Gastroesophageal sphincter (tissue), 4 donors: Measurements from ENCODE around the gene PRTFDC1. TPM values are rescaled to one million over a fixed set of nuclear protein-coding genes. Genes with fewer than 3 reads are reported as not detected.

ENCODE experiments used
- ATAC-seq: fragments of 150-250 bp; one replicate; pipeline ENCODE4 v1.9.1; 2016; ENCODE audit warnings: mild to moderate bottlenecking, moderate library complexity
- H3K27ac ChIP-seq, 4 donors: fragments of 200-600 bp; sonication (generic) in 3 of 4; 1 replicate in 3 of 4; 2 replicates in 1 of 4; pipeline ENCODE4 v1.5.1; 2016 to 2019
- H3K27me3 ChIP-seq: fragments of 200-600 bp; sonication (generic); one replicate; pipeline ENCODE4 v1.5.1; 2019
- H3K36me3 ChIP-seq, 2 donors: fragments of 200-600 bp; sonication (generic); one replicate each; pipeline ENCODE4 v1.5.1; 2019; ENCODE audit warnings: control low read depth in 1 of 2
- H3K4me1 ChIP-seq, 3 donors: fragments of 200-600 bp; sonication (generic); 1 replicate in 2 of 3; 2 replicates in 1 of 3; pipeline ENCODE4 v1.5.1; 2016 to 2019; ENCODE audit warnings: control low read depth in 2 of 3
- H3K4me3 ChIP-seq, 2 donors: fragments of 200-600 bp; sonication (generic); one replicate each; pipeline ENCODE4 v1.5.1; 2019; ENCODE audit warnings: mild to moderate bottlenecking in 1 of 2, moderate library complexity in 1 of 2
- H3K9me3 ChIP-seq, 3 donors: fragments of 200-600 bp; sonication (generic); one replicate each; pipeline ENCODE4 v1.5.1; 2017 to 2019; ENCODE audit warnings: control low read depth in 2 of 3
- EP300 ChIP-seq: sonication (generic); formaldehyde crosslinking; IDR thresholded peaks from one replicate; pipeline ENCODE4 v1.6.1; 2017; ENCODE audit warnings: antibody characterized with exemption, mild to moderate bottlenecking
- POLR2A ChIP-seq, 2 donors: fragments of 450-650 bp; IDR thresholded peaks; one replicate each; pipeline ENCODE4 v1.6.1; 2017; ENCODE audit warnings: antibody characterized with exemption in 2 of 2, mild to moderate bottlenecking in 2 of 2, moderate library complexity in 1 of 2
- POLR2AphosphoS5 ChIP-seq: sonication (generic); formaldehyde crosslinking; IDR thresholded peaks from one replicate; pipeline ENCODE4 v1.6.1; 2017; ENCODE audit warnings: antibody characterized with exemption
- WGBS, 2 donors: methylation state at CpG; one replicate each; pipeline ENCODE4 v1.1.5; 2018; ENCODE audit warnings: low coverage in 1 of 2; 5-methylcytosine and 5-hydroxymethylcytosine counted together
- total RNA-seq, 4 donors: library from RNA; depleted of rRNA; stranded (reverse); fragments of >200 nt; gene quantifications; one replicate each; pipeline ENCODE4 v1.1.0, GENCODE V29; 2016
- TF ChIP-seq, protein P1 (sequence below), 4 experiments: fragments of 200-600 bp in 2 of 4; fragments of 450-650 bp in 2 of 4; sonication (generic) in 1 of 4; IDR thresholded peaks; one replicate each; pipeline ENCODE4 v1.5.1; 2017 to 2019; ENCODE audit warnings: antibody characterized with exemption in 4 of 4, mild to moderate bottlenecking in 2 of 4, moderate library complexity in 2 of 4

The PRTFDC1 gene
- total RNA-seq, 4 donors from 2014 or later, result 3.2 to 14.6 (median 7.9) TPM

DNA sequence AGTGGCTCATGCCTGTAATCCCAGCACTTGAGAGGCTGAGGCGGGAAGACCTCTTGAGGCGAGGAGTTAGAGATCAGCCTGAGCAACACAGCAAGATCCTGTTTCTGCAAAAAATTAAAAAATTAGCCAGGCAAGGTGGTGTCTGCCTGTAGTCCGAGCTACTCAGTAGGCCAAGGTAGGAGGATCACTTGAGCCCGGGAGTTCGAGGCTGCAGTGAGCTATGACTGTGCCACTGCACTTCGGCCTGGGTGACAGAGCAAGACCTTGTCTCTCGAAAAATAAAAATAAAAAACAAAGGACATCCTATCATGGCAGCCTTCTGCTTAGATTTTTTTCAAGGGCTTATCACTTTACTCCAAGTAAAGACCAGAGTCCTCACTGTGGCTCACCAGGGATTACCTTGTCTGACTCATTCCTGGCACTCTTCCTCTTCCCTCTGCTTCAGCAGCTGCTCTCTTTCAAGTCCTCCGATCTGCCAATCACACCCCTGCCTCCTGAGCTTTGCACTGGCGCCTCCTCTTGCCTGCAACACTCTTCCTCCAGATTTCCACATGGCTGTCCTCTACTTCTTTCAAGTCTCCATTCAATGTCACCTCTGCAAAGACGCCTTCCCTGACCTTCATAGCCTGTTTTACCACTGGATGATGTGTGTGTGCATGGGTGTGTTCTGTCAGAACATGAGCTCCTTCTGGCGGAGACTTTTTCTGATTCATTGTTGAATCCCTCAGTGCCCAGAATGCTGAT, 7.7 kb downstream of the PRTFDC1 start:
- no peak overlapping the region for H3K4me3 ChIP-seq
- peak; percentile 13 for ATAC-seq
- no peaks in the 10 kb centered on the region for H3K36me3 ChIP-seq
- no peaks in the 10 kb centered on the region for H3K9me3 ChIP-seq
- H3K27me3 ChIP-seq, result no peaks in the 10 kb centered on the region
- no peak overlapping the region for H3K27ac ChIP-seq
- H3K4me1 ChIP-seq, result no peaks in the 10 kb centered on the region
- 70 to 83% methylated on average over 7 to 9 of the region's 11 CpGs for WGBS, 2 donors
- TF ChIP-seq EP300, result no peak
- TF ChIP-seq, protein P1, sequence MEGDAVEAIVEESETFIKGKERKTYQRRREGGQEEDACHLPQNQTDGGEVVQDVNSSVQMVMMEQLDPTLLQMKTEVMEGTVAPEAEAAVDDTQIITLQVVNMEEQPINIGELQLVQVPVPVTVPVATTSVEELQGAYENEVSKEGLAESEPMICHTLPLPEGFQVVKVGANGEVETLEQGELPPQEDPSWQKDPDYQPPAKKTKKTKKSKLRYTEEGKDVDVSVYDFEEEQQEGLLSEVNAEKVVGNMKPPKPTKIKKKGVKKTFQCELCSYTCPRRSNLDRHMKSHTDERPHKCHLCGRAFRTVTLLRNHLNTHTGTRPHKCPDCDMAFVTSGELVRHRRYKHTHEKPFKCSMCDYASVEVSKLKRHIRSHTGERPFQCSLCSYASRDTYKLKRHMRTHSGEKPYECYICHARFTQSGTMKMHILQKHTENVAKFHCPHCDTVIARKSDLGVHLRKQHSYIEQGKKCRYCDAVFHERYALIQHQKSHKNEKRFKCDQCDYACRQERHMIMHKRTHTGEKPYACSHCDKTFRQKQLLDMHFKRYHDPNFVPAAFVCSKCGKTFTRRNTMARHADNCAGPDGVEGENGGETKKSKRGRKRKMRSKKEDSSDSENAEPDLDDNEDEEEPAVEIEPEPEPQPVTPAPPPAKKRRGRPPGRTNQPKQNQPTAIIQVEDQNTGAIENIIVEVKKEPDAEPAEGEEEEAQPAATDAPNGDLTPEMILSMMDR (IDR thresholded peaks at IDR 0.05), result no peak
- TF ChIP-seq POLR2A (IDR thresholded peaks at IDR 0.05), result no peak
- no peak for TF ChIP-seq POLR2AphosphoS5

DNA sequence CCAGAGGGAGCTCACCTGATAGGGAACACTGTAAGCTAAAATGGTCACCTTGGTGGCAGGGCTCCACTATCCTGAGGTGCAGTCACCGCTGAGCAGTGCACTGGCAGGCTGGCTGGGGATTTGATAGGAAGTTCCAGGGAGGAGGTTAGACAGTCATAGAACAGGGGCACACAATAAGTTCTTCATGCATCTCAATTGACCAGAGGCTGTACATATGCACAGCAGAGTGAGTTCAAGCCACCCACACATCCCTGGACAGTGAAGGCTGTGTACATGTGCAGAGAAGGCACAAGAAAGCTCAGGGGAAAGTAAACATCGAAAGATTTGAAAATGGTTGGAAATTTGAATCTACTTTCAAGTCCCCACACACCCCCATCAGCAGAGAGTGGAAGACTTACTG, 13.9 kb downstream of the PRTFDC1 start:
- TF ChIP-seq POLR2AphosphoS5 (no peak), EP300 (no peak), POLR2A (IDR thresholded peaks at IDR 0.05) (no peak)
- TF ChIP-seq, protein P1 (IDR thresholded peaks at IDR 0.05), result no peak
- ATAC-seq, result no peak
- no peak overlapping the region for H3K4me3 ChIP-seq
- H3K9me3 ChIP-seq, result no peaks in the 10 kb centered on the region
- H3K27me3 ChIP-seq, result no peaks in the 10 kb centered on the region
- no peak overlapping the region for H3K27ac ChIP-seq
- 60 to 88% methylated on average over 1 of the region's 2 CpGs for WGBS, 2 donors
- no peaks in the 10 kb centered on the region for H3K4me1 ChIP-seq
- H3K36me3 ChIP-seq, result peaks cover 0 to 17% of the 10 kb centered on the region in 2 donors

DNA sequence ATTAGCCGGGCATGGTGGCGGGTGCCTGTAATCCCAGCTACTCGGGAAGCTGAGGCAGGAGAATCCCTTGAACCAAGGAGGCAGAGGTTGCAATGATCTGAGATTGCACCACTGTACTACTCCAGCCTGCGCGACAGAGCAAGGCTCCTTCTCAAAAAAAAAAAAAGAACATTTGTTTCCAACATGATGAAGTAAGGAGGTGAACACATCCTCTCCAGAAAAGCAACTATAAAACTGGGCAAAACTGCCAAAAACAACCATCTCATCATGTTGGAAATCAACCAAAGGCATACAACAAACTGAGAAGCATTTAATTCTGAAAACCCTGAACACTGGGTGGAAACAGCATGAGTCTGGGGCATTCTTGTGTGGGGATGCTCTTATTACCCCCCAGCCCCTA, 14.3 kb downstream of the PRTFDC1 start:
- Histone ChIP-seq H3K36me3 (peaks cover 0 to 17% of the 10 kb centered on the region in 2 donors), H3K27ac (no peak overlapping the region), H3K4me1 (no peaks in the 10 kb centered on the region), H3K27me3 (no peaks in the 10 kb centered on the region), H3K4me3 (no peak overlapping the region), H3K9me3 (no peaks in the 10 kb centered on the region)
- TF ChIP-seq EP300, result no peak
- no peak for TF ChIP-seq POLR2AphosphoS5
- TF ChIP-seq POLR2A (IDR thresholded peaks at IDR 0.05), result no peak
- TF ChIP-seq, protein P1 (IDR thresholded peaks at IDR 0.05), result no peak
- WGBS, 2 donors, result 91 to 100% methylated on average over 3 of the region's 5 CpGs
- ATAC-seq, result no peak

DNA sequence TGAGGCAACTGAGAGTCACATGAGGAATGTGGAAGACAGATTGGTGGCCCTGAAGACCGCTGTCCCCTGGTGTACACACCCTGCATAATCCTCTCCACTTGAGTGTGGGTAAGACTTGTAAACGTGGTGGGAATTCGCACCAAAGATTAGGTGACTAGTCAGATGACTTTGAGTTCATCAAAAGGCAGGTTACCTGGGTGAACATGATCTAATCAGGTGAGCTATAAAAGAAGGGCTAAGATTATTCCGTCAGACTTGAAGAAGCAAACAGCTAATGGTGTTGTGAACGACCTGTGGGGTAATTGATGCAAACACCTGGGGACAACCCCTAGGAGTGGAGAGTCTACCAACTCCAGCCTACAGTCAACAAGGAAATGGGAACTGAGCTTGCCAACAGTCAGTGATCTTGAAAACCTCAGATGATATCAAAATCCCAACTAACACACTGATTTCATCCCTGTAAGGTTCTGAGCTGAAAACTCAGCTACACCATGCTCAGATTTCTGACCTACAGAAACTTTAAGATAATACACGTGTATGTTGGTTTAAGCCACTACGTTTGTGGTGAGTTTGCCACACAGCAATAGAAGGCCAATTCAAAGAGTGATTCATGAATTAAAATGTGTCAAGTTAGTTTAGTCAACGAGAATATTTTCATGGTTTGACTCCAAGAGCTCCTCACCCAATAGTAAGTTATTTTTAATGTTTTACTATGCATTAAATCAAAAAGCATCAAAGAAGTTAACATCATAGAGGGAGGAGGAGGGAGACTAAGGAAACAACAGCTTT, 16.7 kb downstream of the PRTFDC1 start:
- ATAC-seq, result no peak
- TF ChIP-seq, protein P1 (IDR thresholded peaks at IDR 0.05), result no peak
- no peak for TF ChIP-seq POLR2AphosphoS5
- TF ChIP-seq EP300, result no peak
- no peak for TF ChIP-seq POLR2A (IDR thresholded peaks at IDR 0.05)
- 72 to 89% methylated on average over 8 of the region's 8 CpGs for WGBS, 2 donors
- H3K36me3 ChIP-seq, result peaks cover 0 to 17% of the 10 kb centered on the region in 2 donors
- no peaks in the 10 kb centered on the region for H3K9me3 ChIP-seq
- H3K27ac ChIP-seq, result no peak overlapping the region
- no peak overlapping the region for H3K4me3 ChIP-seq
- no peaks in the 10 kb centered on the region for H3K27me3 ChIP-seq
- H3K4me1 ChIP-seq, result no peaks in the 10 kb centered on the region
